Sigmoid colon (tissue), 7 donors: Measurements from ENCODE around the gene TRAPPC2. TPM values are rescaled to one million over a fixed set of nuclear protein-coding genes. Genes with fewer than 3 reads are reported as not detected.

Source experiments
- DNase-seq: peaks from one replicate; pipeline ENCODE4 v3.0.0-alpha.2; 2019
- H3K27ac ChIP-seq, 4 donors: fragments of 200-600 bp; sonication (generic); one replicate each; pipeline ENCODE4 v1.5.1; 2016 to 2019; ENCODE audit warnings: mild to moderate bottlenecking in 1 of 4
- H3K27me3 ChIP-seq, 3 donors: fragments of 200-600 bp; sonication (generic); one replicate each; pipeline ENCODE4 v1.5.1; 2019; ENCODE audit warnings: mild to moderate bottlenecking in 1 of 3
- H3K36me3 ChIP-seq, 4 donors: fragments of 200-600 bp; sonication (generic); one replicate each; pipeline ENCODE4 v1.5.1; 2016 to 2019
- H3K4me1 ChIP-seq, 4 donors: fragments of 200-600 bp; sonication (generic); one replicate each; pipeline ENCODE4 v1.5.1; 2017 to 2019
- H3K4me3 ChIP-seq, 4 donors: fragments of 200-600 bp; sonication (generic); one replicate each; pipeline ENCODE4 v1.5.1; 2017 to 2019; ENCODE audit warnings: mild to moderate bottlenecking in 2 of 4, moderate library complexity in 1 of 4
- H3K9me3 ChIP-seq, 4 donors: fragments of 200-600 bp in 3 of 4; sonication (generic) in 3 of 4; one replicate each; pipeline versions ENCODE4 v1.5.1 to v1.6.1; 2013 to 2019
- EP300 ChIP-seq, 4 donors: sonication (generic); formaldehyde crosslinking; IDR thresholded peaks; one replicate each; pipeline ENCODE4 v1.6.1; 2017; ENCODE audit warnings: antibody characterized with exemption in 4 of 4
- POLR2A ChIP-seq, 2 donors: fragments of 450-650 bp; IDR thresholded peaks; one replicate each; pipeline ENCODE4 v1.6.1; 2016; ENCODE audit warnings: antibody characterized with exemption in 2 of 2, mild to moderate bottlenecking in 2 of 2, moderate library complexity in 2 of 2
- POLR2AphosphoS5 ChIP-seq, 4 donors: sonication (generic); formaldehyde crosslinking; IDR thresholded peaks; one replicate each; pipeline ENCODE4 v1.6.1; 2017; ENCODE audit warnings: antibody characterized with exemption in 4 of 4
- WGBS, 2 donors: extraction: QIAGEN DNeasy Blood & Tissue Kit; methylation state at CpG; one replicate each; pipeline ENCODE4 v1.1.7; 2013; 5-methylcytosine and 5-hydroxymethylcytosine counted together
- intact Hi-C: fragments of 100-400 bp; cut with DNase I; formaldehyde crosslinking; loops from one replicate; pipeline ENCODE4 v1.15.1; 2023
- polyA plus RNA-seq, 3 donors: library from polyadenylated mRNA; stranded (reverse); fragments of 200-250 nt; gene quantifications; one replicate each; pipeline ENCODE4 v1.2.3, GENCODE V29; 2013
- total RNA-seq, 4 donors: library from RNA; depleted of rRNA; stranded (reverse); fragments of >200 nt; gene quantifications; one replicate each; pipeline ENCODE4 v1.1.0, GENCODE V29; 2016
- TF ChIP-seq, protein P1 (sequence below), 4 experiments: fragments of 450-650 bp in 3 of 4; fragments of 200-600 bp in 1 of 4; IDR thresholded peaks; one replicate each; pipeline ENCODE4 v1.5.1; 2016 to 2019; ENCODE audit warnings: antibody characterized with exemption in 4 of 4, mild to moderate bottlenecking in 3 of 4, moderate library complexity in 2 of 4
- donor health status: healthy with polysubstance abuse.
- donor health status: Bipolar disorder and iron deficiency.
- donor health status: healthy.

TRAPPC2 gene
- total and polyA plus RNA-seq, 7 donors = 5.5 to 22.8 (median 20.1) TPM

DNA sequence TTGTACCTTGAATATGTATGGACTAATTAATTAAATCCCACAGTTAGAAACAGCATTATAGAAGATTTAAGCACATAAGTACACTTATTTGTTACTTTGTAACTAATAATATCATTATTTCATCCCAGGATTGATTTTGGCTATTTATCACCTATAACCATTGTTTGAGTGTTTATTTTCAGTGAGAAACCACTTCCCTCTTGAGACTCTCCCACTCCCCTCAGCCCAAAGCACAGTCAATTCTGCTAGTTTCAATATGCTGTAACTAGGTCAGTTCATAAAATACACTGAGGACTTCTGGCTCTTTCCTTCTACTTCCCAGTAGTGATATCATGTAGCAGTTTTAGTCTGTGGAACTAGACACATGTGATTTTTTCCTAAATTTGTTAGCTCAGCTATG is 16.4 kb upstream of the TRAPPC2 start:
- no peak for DNase-seq
- H3K36me3 ChIP-seq = peaks cover 0 to 5% (median 3%) of the 10 kb centered on the region in 4 donors
- H3K9me3 ChIP-seq = no peaks in the 10 kb centered on the region
- intact Hi-C loops = loop anchor here (5.0 kb wide), 1 partner anchor 281 kb away; no protein-coding TSS in a partner anchor
- TF ChIP-seq EP300 (IDR thresholded peaks at IDR 0.05) = no peak
- TF ChIP-seq, protein P1, sequence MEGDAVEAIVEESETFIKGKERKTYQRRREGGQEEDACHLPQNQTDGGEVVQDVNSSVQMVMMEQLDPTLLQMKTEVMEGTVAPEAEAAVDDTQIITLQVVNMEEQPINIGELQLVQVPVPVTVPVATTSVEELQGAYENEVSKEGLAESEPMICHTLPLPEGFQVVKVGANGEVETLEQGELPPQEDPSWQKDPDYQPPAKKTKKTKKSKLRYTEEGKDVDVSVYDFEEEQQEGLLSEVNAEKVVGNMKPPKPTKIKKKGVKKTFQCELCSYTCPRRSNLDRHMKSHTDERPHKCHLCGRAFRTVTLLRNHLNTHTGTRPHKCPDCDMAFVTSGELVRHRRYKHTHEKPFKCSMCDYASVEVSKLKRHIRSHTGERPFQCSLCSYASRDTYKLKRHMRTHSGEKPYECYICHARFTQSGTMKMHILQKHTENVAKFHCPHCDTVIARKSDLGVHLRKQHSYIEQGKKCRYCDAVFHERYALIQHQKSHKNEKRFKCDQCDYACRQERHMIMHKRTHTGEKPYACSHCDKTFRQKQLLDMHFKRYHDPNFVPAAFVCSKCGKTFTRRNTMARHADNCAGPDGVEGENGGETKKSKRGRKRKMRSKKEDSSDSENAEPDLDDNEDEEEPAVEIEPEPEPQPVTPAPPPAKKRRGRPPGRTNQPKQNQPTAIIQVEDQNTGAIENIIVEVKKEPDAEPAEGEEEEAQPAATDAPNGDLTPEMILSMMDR (IDR thresholded peaks at IDR 0.05) = no peak
- no peak for TF ChIP-seq POLR2AphosphoS5 (IDR thresholded peaks at IDR 0.05)
- TF ChIP-seq POLR2A (IDR thresholded peaks at IDR 0.05) = no peak
- H3K4me3 ChIP-seq = no peak overlapping the region
- H3K27me3 ChIP-seq = no peaks in the 10 kb centered on the region
- no peak overlapping the region for H3K27ac ChIP-seq
- H3K4me1 ChIP-seq = no peaks in the 10 kb centered on the region

- H3K4me3 ChIP-seq = no peak overlapping the region
- H3K36me3 ChIP-seq = peaks cover 0 to 5% (median under 1%) of the 10 kb centered on the region in 4 donors
- DNase-seq = no peak
- intact Hi-C loops = loop anchor here (5.0 kb wide), 1 partner anchor 282 kb away; no protein-coding TSS in a partner anchor
- no peaks in the 10 kb centered on the region for H3K4me1 ChIP-seq
- TF ChIP-seq, protein P1 (IDR thresholded peaks at IDR 0.05) = peak in 3 of 4 experiments; percentile 14 to 42 (median 22)
- no peak for TF ChIP-seq POLR2A (IDR thresholded peaks at IDR 0.05)
- H3K9me3 ChIP-seq = no peaks in the 10 kb centered on the region
- no peaks in the 10 kb centered on the region for H3K27me3 ChIP-seq
- H3K27ac ChIP-seq = no peak overlapping the region
Measured at GRCh38 chrX:13750204-13750603, 15.8 kb upstream of the TRAPPC2 start.

GRCh38 chrX:13748486-13748885 is 14.1 kb upstream of the TRAPPC2 start:
- intact Hi-C loops = loop anchor here (2.0 to 10.0 kb wide), 2 partner anchors 90 to 244 kb away; no protein-coding TSS in a partner anchor

GRCh38 chrX:13747836-13748235 is 13.4 kb upstream of the TRAPPC2 start:
- H3K27me3 ChIP-seq = no peaks in the 10 kb centered on the region
- H3K4me3 ChIP-seq = no peak overlapping the region
- no peak overlapping the region for H3K27ac ChIP-seq
- DNase-seq = no peak
- H3K9me3 ChIP-seq = no peaks in the 10 kb centered on the region
- no peaks in the 10 kb centered on the region for H3K4me1 ChIP-seq
- H3K36me3 ChIP-seq = peaks cover 0 to 5% (median 2%) of the 10 kb centered on the region in 4 donors
- intact Hi-C loops = loop anchor here (2.0 to 10.0 kb wide), 2 partner anchors 89 to 243 kb away; no protein-coding TSS in a partner anchor
- 11 to 27% methylated on average over 2 of the region's 2 CpGs for WGBS, 2 donors
- no peak for TF ChIP-seq EP300 (IDR thresholded peaks at IDR 0.05)
- TF ChIP-seq, protein P1 (IDR thresholded peaks at IDR 0.05) = peak in 2 of 4 experiments; percentile 26 to 29

More at GRCh38 chrX:13748486-13748885, 14.1 kb upstream of the TRAPPC2 start:
- Histone ChIP-seq H3K27ac (no peak overlapping the region), H3K27me3 (no peaks in the 10 kb centered on the region), H3K4me1 (no peaks in the 10 kb centered on the region), H3K4me3 (no peak overlapping the region), H3K36me3 (peaks cover 0 to 5% (median 2%) of the 10 kb centered on the region in 4 donors), H3K9me3 (no peaks in the 10 kb centered on the region)
- 96% methylated on average over 3 of the region's 3 CpGs for WGBS, 2 donors
- no peak for DNase-seq
- TF ChIP-seq, protein P1 (IDR thresholded peaks at IDR 0.05) = no peak
- TF ChIP-seq EP300 (IDR thresholded peaks at IDR 0.05) (no peak), POLR2A (IDR thresholded peaks at IDR 0.05) (no peak), POLR2AphosphoS5 (IDR thresholded peaks at IDR 0.05) (no peak)
